ENCODE measurements around the gene CXCL3. TPM values are rescaled to one million over a fixed set of nuclear protein-coding genes. Genes with fewer than 3 reads are reported as not detected.

Gene CXCL3
- total RNA-seq, 1 experiment from 2014 or later: 1.9 TPM

DNA sequence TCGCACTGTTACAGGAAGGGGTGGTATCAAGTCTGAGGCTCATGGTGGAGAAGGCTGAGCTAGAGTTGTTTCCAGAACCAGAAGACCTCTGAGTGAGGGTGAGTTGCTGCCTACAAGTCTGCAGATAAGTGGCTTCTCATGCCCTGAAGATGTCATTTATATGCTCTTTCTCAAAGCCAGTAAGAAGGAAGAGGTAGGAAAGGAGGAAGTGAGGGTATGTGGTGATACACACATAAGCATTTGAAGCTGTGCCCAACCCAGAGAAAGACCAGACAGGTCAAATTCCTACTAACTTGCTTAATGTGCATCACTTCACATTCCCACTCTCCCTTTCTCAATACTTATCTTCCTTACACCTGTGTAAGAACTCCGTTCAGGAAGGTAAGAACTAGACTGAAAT, 50.4 kb downstream of the CXCL3 start, which contains the start of gene PPBP:
TSS of gene PPBP (minus strand) at position 130 of the 400 bp plus-strand sequence. CDS start at position 43, 87 bp downstream.
- intact Hi-C loops (cut with micrococcal nuclease): no loop called here
- no peak within 1 kb of the TSS for H3K4me3 ChIP-seq (replicated peaks in 1 of 2; ENCODE audit: low read depth in 1 of 2, low read length in 2 of 2)
- H3K27ac ChIP-seq (ENCODE audit: low read depth, low read length): no peak within 1 kb of the TSS
- H3K4me2 ChIP-seq (ENCODE audit: low read length): no peak within 1 kb of the TSS
- no peak within 1 kb of the TSS for H2AFZ ChIP-seq (ENCODE audit: low read depth, low read length, poor library complexity, severe bottlenecking)
- no peaks in the 10 kb centered on the region for H3K4me1 ChIP-seq (ENCODE audit: control insufficient read depth in 1 of 2, insufficient read depth in 2 of 2, low read length in 2 of 2)
- DNase-seq (ENCODE audit: low read depth, low spot score) (no peak), ATAC-seq (no peak)
- ChIA-PET RAD21 (ENCODE audit: low non-redundant PET in 1 of 2, low total read pairs in 2 of 2, uncharacterized antibody in 2 of 2, unreplicated experiment in 2 of 2) (no interaction called here), POLR2A (no interaction called here), CTCF (no interaction called here)
- no peaks in the 10 kb centered on the region for H3K79me2 ChIP-seq (ENCODE audit: insufficient read depth, low read length)
- H3K36me3 ChIP-seq (ENCODE audit: control insufficient read depth in 1 of 2, insufficient read depth in 2 of 2, low read length in 2 of 2): no peaks in the 10 kb centered on the region
- TF ChIP-seq SRF (IDR thresholded peaks at IDR 0.05; ENCODE audit: low read depth) (no peak), ZFX (IDR thresholded peaks at IDR 0.05) (no peak), ELF1 (IDR thresholded peaks at IDR 0.05; ENCODE audit: borderline replicate concordance, low read depth) (no peak), SP1 (IDR thresholded peaks at IDR 0.05; ENCODE audit: low read depth) (no peak), ZNF274 (IDR thresholded peaks at IDR 0.05; ENCODE audit: low read depth, low read length) (no peak), YY1 (IDR thresholded peaks at IDR 0.05; ENCODE audit: extremely low read depth, insufficient replicate concordance, low read depth, low read length) (no peak), JUND (IDR thresholded peaks at IDR 0.05) (no peak), EZH2phosphoT487 (IDR thresholded peaks at IDR 0.05; ENCODE audit: borderline replicate concordance) (no peak), POLR2AphosphoS5 (IDR thresholded peaks at IDR 0.05; ENCODE audit: low read depth, low read length) (no peak), RAD21 (IDR thresholded peaks at IDR 0.05; ENCODE audit: low read depth) (no peak), EGR1 (IDR thresholded peaks at IDR 0.05; ENCODE audit: low read depth) (no peak), SIN3A (IDR thresholded peaks at IDR 0.05; ENCODE audit: low read depth) (no peak), CEBPB (IDR thresholded peaks at IDR 0.05; ENCODE audit: low read depth) (no peak), POLR2A (IDR thresholded peaks at IDR 0.05; ENCODE audit: borderline replicate concordance, extremely low read depth, insufficient read depth, insufficient read length) (no peak), CBX3 (IDR thresholded peaks at IDR 0.05; ENCODE audit: low read depth) (no peak)
- TF ChIP-seq, protein P1, sequence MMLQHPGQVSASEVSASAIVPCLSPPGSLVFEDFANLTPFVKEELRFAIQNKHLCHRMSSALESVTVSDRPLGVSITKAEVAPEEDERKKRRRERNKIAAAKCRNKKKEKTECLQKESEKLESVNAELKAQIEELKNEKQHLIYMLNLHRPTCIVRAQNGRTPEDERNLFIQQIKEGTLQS (IDR thresholded peaks at IDR 0.05): no peak
- TF ChIP-seq, protein P2, sequence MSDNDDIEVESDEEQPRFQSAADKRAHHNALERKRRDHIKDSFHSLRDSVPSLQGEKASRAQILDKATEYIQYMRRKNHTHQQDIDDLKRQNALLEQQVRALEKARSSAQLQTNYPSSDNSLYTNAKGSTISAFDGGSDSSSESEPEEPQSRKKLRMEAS (IDR thresholded peaks at IDR 0.05): no peak
- H3K9me2 ChIP-seq (ENCODE audit: insufficient read depth): no peaks in the 10 kb centered on the region
- no peak within 1 kb of the TSS for H3K9ac ChIP-seq (ENCODE audit: low read length)
- no peaks in the 10 kb centered on the region for H3K27me3 ChIP-seq (ENCODE audit: insufficient read depth, low read length)
- no peaks in the 10 kb centered on the region for H4K20me1 ChIP-seq (ENCODE audit: insufficient read depth)
- no peaks in the 10 kb centered on the region for H3K9me3 ChIP-seq (ENCODE audit: control insufficient read depth in 1 of 2, insufficient read depth in 1 of 2, low read depth in 1 of 2, low read length in 2 of 2)
- no TSS peak for BruUV-seq (replicated peaks)

Other genes with a start within 250 kb of the CXCL3 start
- not detected for gene CXCL6, start 202.0 kb downstream of the CXCL3 start, total RNA-seq (2021; ENCODE audit: unreplicated experiment)
- gene PF4V1, start 185.4 kb downstream of the CXCL3 start, total RNA-seq (2021; ENCODE audit: unreplicated experiment): not detected
- gene CXCL1, start 169.3 kb downstream of the CXCL3 start, total RNA-seq (2021; ENCODE audit: unreplicated experiment): 2.5 TPM
- gene PF4, start 56.7 kb downstream of the CXCL3 start, total RNA-seq (2021; ENCODE audit: unreplicated experiment): not detected
- gene PPBP, start 50.5 kb downstream of the CXCL3 start, total RNA-seq (2021; ENCODE audit: unreplicated experiment): not detected
- gene CXCL5, start 40.0 kb downstream of the CXCL3 start, total RNA-seq (2021; ENCODE audit: unreplicated experiment): not detected
- gene CXCL2, start 60.5 kb upstream of the CXCL3 start, total RNA-seq (2021; ENCODE audit: unreplicated experiment): 1.8 TPM
- 15.0 TPM for gene MTHFD2L, start 119.4 kb upstream of the CXCL3 start, total RNA-seq (2021; ENCODE audit: unreplicated experiment)

Measured in HCT116 (cell line).